Activated T-helper 9 cell treated with anti-CD3 and anti-CD28 coated beads, Interleukin-2, amount 50 U/mL, for 16 hours (primary cell): Measurements from ENCODE around the gene MPRIP.

Experiments used
- DNase-seq: peaks from one replicate; pipeline ENCODE4 v3.0.0-alpha.2; 2020; ENCODE audit warnings: low read depth

MPRIP gene

GRCh38 chr17:17028059-17028877 lies 14.0 kb upstream of the MPRIP start:
- no peak for DNase-seq

DNA sequence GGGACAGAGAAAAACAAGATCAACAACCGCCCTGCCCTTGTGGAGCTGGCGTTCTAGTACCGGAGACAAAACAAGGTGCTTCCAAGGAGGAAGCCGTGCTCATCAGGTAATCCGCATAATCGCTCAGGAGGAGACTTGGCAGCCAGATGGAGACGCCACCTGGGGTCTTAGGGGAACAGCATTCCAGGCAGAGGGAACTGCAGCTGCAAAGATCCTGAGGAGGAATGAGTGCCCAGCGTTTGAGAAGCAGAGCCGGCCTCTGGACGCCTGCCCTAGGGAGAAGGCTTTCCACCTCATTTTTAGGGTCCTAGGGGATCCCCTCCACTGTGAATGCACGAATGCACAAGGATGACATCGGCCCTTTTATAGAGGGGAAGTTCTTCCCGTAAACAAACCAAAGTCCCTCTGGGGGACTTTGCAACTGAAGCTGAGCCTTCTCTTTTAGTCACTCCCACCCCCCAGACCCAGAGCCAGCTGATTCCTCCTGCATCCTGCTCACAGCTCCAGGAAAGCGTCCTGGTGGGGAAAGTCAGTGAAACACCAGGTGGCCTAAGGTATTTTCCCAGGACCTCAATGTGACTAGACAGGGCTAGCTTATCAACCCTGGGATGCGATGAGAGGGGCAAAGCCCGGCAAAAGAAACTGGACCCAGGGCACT lies 13.2 kb upstream of the MPRIP start:
- no peak for DNase-seq

DNA sequence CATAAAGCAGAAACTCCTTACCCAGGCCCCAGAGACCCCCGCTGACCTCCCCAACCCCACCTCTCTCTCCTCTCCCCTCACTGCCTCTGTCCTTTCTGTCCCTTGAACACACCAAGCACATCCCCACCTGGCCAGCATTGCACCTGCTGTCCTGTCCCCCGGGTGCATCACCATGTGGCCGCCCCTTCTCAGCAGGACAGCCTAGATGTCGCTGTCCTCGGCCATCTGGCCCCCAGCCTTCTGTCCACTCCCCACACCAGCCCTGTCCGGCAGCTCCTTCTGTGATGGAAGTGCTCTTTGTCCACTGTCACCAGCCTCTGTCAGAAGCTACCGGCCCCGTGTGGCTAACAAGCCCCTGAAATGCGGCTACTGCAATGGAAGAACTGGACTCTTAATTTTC lies 12.3 kb upstream of the MPRIP start:
- no peak for DNase-seq

- DNase-seq, result no peak
Observed at GRCh38 chr17:17030515-17031211, 11.6 kb upstream of the MPRIP start.

DNA sequence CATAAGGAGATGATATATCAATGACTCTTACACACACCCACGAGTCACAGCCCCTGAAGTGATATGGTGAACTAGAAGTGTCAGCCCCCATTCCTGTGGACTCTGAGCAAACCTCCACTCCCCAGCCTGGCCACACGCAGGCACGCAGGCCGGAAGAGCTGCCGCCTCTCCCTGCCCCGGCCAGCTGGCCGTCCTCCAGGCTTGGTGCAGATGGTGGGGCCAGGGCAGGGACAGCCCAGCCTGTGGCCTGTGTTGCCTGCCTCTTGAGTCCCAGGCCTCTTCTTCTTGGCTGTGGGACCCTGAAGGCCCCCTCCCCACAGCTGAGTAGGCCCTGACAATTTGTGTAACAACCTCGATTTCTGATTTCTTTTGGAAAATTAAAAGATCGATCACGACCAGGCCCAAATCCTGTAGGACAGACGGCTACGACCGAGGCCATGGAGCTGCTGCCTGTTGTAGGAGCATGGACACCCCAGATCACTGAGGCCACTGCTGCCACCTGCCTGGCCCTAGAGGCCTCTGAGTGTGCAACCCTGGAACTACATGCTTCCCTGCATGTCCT lies 10.0 kb upstream of the MPRIP start:
- DNase-seq, result no peak

DNA sequence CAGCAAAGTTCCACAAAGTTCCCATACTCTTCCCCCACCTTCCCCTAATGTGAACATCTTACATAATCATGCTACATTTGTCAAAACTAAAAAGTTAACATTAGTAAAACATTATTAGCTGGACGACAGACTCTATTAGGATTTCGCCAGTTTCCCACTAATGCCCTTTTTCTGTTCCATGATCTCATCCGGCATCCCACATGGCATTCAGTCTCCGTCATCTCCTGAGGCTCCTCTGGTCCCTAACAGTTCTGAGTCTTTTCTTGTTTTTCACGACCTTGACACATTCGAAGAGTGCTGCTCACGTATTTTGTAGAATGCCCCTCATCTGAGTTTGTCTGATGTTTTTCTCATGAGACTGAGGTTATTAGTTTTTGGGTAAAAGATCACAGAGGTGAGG lies 8.8 kb upstream of the MPRIP start:
- no peak for DNase-seq

DNA sequence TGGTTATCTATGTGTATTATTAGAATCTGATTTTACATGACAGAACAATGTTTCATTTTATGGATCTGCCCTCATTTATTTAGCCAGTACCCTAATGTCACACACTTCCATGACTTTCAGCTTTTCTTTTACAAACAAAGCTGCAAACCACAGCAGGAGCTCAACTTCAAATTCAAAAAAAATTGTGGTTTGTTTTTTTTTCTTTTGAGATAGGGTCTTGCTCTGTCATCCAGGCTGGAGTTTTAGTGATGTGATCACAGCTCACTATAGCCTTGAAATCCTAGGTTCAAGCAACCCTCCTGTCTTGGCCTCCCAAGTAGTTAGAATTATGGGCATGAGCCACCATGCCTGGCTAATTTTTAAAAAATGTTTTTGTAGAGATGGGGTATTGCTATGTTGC lies 8.2 kb upstream of the MPRIP start:
- no peak for DNase-seq

GRCh38 chr17:17034496-17035075 lies 7.7 kb upstream of the MPRIP start:
- no peak for DNase-seq

GRCh38 chr17:17035490-17035889 lies 6.8 kb upstream of the MPRIP start:
- no peak for DNase-seq

- no peak for DNase-seq
Observed at GRCh38 chr17:17035920-17036523, 6.2 kb upstream of the MPRIP start.

- DNase-seq, result no peak
Observed at GRCh38 chr17:17036524-17036998, 5.7 kb upstream of the MPRIP start.

GRCh38 chr17:17039911-17040310 lies 2.3 kb upstream of the MPRIP start:
- no peak for DNase-seq

DNA sequence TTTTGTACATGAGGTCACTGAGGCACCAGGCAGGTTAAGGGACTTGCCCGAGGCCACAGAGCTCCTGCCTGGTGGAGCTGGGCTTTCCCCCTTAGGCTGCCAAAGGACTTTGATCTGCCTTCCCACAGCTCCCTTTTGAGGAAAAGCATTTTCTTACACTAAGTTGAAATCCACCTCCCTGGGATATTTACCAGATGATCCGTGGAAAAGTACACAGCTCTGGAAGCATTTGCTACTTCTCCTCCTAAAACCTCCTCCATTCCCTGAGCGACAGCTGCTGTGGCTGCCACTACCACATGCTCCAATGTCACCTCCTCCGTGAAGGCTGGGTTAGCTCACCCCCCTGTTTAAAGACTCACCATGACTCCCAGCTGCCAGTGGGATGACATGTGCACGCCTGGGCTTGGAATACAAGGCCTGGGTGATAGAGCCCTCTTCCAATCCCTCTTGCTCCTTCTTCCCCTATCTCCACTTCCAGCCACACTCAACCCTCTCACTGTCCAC lies 1.2 kb upstream of the MPRIP start:
- DNase-seq, result no peak

- peak; percentile 95 for DNase-seq
Observed at GRCh38 chr17:17041571-17042383, 480 bp upstream of the MPRIP start.

DNA sequence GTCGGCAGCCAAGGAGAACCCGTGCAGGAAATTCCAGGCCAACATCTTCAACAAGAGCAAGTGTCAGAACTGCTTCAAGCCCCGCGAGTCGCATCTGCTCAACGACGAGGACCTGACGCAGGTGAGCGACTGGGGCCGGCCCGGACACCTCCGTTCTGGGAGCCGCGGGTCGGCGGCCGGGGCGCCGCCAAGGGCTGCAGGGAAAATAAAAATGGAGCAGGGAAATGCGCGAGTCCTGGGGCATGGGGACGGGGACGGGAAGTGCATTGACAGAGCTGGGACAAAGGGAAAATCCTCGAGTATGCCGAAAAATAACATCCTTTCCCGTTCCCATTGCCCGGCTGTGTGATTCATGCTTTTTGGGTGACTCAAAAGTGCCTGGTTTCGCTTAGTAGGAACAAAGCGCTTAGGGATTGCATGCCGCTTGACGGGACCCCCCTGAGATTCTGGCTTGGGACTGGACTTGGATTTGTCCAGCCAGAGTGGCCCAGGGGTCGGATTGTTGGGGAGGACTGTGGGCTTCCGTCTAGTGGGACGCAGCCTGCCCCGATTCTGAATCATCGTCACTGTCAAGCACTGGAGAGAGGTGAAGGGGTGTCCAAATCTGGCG lies 699 bp downstream of the MPRIP start:
- peak; percentile 14 for DNase-seq

DNA sequence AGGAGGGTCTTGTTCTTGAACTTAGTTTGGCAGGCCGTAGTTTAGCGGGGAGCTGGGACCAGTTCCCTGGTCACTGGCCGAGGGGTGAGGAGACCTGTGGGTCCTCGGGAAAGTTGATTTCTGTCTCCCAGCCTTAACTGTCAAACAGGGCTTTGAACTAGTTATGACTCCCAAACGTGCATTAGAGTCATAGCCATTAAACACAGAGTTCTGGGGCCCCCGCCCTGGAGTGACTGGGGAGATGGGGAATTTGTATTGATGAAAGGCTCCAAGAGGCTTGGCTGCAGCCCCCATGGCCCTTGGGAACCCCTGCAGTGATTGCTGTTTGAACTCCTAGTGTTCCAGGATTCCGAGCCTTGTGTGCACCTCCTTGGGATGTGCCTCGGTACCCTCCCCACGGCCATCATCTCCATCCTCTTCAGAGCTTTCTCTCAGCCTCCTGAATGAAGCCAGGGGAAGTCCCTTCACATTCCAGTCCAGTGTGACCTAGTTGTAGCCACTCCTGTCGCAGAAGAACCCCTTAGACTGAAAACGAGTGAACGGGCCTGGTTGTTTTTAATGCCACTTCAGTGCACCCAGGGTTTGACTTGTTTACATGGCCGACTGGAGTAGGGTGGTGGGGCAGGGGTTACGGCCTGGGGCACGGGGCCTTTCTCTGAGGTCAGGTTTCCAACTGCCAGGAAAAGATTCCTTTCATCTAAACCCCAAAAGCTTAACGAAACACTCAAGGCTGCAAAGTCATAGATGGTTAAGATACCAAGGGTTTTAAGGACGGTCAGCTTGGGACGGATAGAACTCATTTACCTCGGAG lies 1.4 kb downstream of the MPRIP start:
- no peak for DNase-seq

- DNase-seq, result no peak
Observed at GRCh38 chr17:17044846-17045561, 2.7 kb downstream of the MPRIP start.

GRCh38 chr17:17048106-17048505 lies 5.8 kb downstream of the MPRIP start:
- DNase-seq, result no peak
